GM12801 (cell line): ENCODE data around the gene WFDC10B.

Experiments used
- CTCF ChIP-seq: IDR thresholded peaks from one replicate; pipeline ENCODE4 v1.5.1; 2011; ENCODE audit warnings: control low read depth; ENCODE audit not compliant: insufficient read length; ENCODE audit errors: extremely low read depth

The WFDC10B gene

GRCh38 chr20:45727044-45727443, 22.2 kb upstream of the WFDC10B start:
- no peak for TF ChIP-seq CTCF

GRCh38 chr20:45725134-45725533, 20.3 kb upstream of the WFDC10B start:
- no peak for TF ChIP-seq CTCF

GRCh38 chr20:45722047-45722446, 17.2 kb upstream of the WFDC10B start, which contains the start of gene SPINT4:
SPINT4 (plus strand) TSS chr20:45722347; CDS start chr20:45722368, 21 bp downstream.
- no peak for TF ChIP-seq CTCF

- TF ChIP-seq CTCF = no peak
These were observed 2.9 kb downstream of the WFDC10B start, which contains the start of gene WFDC13 for GRCh38 chr20:45701873-45702272. WFDC13 (plus strand) TSS chr20:45702038; CDS start chr20:45702124, 86 bp downstream.

GRCh38 chr20:45701104-45701503, 3.7 kb downstream of the WFDC10B start:
- TF ChIP-seq CTCF = no peak

GRCh38 chr20:45695496-45695895, 9.3 kb downstream of the WFDC10B start:
- no peak for TF ChIP-seq CTCF

- no peak for TF ChIP-seq CTCF
These were observed 18.9 kb downstream of the WFDC10B start for GRCh38 chr20:45685896-45686295.
